OCI-LY1 (cell line): ENCODE data around the gene JAKMIP3.

Experiments
- EZH2 ChIP-seq: fragments of 200-600 bp; sonication (generic), shearing (Covaris generic); IDR thresholded peaks from 2 replicates; pipeline ENCODE4 v1.8.0; 2017; ENCODE audit warnings: borderline replicate concordance, mixed run types, mild to moderate bottlenecking, antibody characterized with exemption, low read length, moderate library complexity, mixed read lengths
- TF ChIP-seq, protein P1 (sequence below): fragments of 200-600 bp; sonication (generic), shearing (Covaris generic); IDR thresholded peaks from 2 replicates; pipeline ENCODE4 v1.5.1; 2017; ENCODE audit warnings: mild to moderate bottlenecking, antibody characterized with exemption, low read length, moderate library complexity, mixed read lengths

GRCh38 chr10:132036887-132037675 lies 28.7 kb upstream of the JAKMIP3 start:
- no peak for TF ChIP-seq EZH2
- TF ChIP-seq, protein P1, sequence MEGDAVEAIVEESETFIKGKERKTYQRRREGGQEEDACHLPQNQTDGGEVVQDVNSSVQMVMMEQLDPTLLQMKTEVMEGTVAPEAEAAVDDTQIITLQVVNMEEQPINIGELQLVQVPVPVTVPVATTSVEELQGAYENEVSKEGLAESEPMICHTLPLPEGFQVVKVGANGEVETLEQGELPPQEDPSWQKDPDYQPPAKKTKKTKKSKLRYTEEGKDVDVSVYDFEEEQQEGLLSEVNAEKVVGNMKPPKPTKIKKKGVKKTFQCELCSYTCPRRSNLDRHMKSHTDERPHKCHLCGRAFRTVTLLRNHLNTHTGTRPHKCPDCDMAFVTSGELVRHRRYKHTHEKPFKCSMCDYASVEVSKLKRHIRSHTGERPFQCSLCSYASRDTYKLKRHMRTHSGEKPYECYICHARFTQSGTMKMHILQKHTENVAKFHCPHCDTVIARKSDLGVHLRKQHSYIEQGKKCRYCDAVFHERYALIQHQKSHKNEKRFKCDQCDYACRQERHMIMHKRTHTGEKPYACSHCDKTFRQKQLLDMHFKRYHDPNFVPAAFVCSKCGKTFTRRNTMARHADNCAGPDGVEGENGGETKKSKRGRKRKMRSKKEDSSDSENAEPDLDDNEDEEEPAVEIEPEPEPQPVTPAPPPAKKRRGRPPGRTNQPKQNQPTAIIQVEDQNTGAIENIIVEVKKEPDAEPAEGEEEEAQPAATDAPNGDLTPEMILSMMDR: no peak
